Measurements from ENCODE around the gene CAV1.

- TF ChIP-seq EZH2 (IDR thresholded peaks at IDR 0.05; ENCODE audit: borderline replicate concordance, insufficient read depth, low read length, poor library complexity, severe bottlenecking) (no peak), CTCF (IDR thresholded peaks at IDR 0.05; ENCODE audit: poor library complexity, severe bottlenecking) (no peak), REST (IDR thresholded peaks at IDR 0.05; ENCODE audit: borderline replicate concordance) (no peak), EP300 (conservative IDR thresholded peaks at IDR 0.05; ENCODE audit: poor library complexity, severe bottlenecking) (no peak), SMC3 (conservative IDR thresholded peaks at IDR 0.05; ENCODE audit: poor library complexity) (no peak), RAD21 (conservative IDR thresholded peaks at IDR 0.05) (no peak), TAF1 (IDR thresholded peaks at IDR 0.05; ENCODE audit: low read depth) (no peak)
These were observed 8.5 kb upstream of the CAV1 start for GRCh38 chr7:116516324-116516723.
